ENCODE data around the gene ZNF385B.

Gene ZNF385B

DNA sequence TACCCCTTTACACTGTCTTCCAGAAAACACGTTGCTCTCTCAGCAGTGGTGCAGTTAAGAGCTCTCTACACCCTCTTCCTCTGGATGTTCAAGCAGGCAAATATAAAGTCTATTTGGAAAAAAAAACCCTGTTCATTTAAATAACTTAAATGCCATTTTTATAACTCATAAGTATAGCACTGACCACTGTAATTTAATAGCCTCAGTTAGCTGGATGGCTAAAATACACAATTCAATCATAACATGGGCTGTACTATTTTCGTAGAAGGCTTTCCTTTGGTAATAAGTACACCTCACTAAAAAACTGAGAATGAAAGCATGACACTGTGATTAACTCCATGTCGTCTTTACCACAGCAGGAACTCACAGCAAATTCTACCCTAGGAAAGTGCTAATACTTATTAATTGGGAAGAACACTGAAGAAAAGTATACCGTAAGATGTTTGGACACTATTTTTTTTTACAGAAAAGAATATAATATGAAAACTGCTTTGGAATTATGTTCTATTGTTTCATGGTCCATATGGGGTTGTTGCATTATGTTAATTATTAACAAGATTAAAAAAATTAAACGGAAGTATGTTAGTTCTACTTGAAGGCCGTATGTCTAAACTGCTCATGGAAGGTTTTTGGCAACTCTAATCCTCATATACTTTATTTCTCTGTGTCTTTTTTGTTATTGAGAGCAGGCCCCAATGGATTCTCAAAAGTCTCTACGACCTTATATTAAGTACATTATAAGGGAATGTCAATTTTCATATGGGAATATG is 269.1 kb downstream of the ZNF385B start:
- DNase-seq (ENCODE audit: low read depth in 1 of 2, low spot score in 1 of 2) = no peak

DNA sequence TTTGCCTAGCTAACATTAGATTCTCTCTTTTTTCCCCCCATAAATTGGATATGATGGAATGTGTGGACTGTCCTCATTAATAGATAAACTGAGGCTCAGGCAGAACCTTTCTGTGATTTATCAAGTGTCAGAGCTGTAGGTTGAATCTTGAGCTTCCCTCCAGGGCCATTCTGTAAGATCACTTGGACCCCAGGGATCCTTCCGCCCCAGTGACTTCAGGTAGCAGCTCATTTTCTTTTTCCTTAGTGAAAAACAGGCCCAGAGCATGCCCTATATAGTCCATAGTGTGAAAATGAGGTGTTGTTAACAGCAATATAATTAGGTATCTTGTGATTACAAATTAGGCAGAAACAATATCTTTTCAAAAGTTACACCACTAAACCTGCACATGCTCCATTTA is 269.7 kb downstream of the ZNF385B start:
- DNase-seq (ENCODE audit: low read depth in 1 of 2, low spot score in 1 of 2) = no peak

GRCh38 chr2:179588486-179589145 is 272.8 kb downstream of the ZNF385B start:
- no peak for DNase-seq (ENCODE audit: low read depth in 1 of 2, low spot score in 1 of 2)

DNA sequence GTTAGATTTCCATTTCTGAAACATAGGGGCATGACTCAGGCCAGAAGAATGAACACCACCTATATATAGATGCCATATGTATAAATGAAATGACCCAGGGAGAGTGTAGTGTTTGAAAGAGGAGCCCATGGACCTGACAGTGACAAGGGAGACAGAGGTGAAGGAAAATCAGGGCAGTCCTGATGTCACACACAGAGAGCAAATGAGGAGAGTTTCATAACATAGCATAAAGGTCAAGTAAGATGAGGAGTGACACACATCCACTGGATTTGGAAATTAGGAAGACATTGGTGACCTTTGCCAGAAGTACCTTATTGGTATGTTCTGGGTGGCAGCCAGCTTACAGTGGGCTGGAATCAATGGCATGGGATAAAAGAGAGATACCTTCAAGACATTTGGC is 276.7 kb downstream of the ZNF385B start:
- DNase-seq (ENCODE audit: low read depth in 1 of 2, low spot score in 1 of 2) = no peak

DNA sequence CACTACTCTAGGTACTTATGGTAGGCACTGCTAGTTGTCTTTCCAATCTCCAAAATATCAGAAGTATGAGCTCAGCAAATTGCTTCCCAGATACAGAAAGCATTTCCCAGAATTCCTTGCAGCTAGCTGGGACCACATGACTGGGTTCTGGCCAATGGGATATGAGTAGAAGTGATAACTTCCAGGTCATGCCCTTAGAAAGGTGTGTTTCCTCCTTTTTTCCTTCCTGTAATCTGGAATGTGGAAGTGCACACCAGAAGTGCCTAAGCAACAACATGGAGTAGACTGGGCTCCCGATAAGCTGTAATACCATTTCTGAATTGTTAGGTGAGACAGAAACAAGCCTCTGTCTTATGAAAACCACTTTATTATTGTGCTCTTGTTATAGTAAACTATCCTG is 279.8 kb downstream of the ZNF385B start:
- no peak for DNase-seq (ENCODE audit: low read depth in 1 of 2, low spot score in 1 of 2)

DNA sequence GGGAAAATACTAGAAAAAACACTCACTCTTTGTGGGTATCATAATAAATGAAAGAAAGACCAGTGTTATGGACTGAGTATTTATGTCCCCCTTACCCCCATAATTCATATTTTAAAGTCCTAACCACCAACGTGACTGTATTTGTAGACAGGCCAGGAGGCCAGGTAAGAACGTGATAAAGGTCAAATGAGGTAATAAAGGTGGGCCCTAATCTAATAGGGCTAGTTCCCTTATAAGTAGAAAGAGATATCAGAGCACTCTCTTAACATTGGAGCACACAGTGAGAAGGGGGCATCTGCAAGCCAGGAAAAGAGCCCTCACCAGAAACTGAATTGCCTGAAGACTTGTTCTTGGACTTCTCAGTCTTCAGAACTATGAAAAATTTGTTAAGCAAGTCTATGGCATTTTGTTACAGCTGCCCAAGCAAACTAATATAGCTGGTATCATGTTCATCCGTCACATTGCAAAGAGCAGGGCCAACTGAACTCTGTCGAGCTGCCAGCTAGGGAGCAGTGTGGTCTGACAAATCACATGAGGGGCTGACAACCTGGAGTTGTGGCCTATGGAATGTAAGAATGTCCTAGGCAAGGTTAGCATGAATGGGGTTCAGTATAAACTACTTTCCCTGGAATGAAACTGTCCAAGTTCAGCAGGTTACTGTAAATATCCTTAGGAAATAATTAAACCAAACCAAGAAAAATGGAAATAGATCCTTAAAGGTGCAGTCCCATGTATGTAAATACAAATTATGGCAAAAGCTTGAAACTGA is 280.9 kb downstream of the ZNF385B start:
- no peak for DNase-seq (ENCODE audit: low read depth in 1 of 2, low spot score in 1 of 2)

DNA sequence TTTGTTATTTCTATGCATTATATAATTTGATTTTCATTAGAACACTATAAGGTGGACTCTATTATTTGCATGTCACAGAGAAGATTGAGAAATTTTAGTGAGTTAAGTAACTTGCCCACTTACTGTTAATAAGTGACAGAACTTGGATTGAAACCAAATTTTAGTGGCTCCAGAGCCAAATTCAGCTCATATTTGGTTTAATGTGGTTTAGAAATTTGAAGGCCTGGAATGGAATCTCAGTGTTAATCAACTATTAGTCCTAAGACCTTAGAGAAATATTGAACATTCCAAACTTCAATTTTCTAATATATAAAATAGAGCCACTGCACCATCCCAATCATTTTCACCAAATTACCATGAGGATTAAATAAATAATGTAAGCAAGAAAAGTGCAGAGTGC is 281.6 kb downstream of the ZNF385B start:
- no peak for DNase-seq (ENCODE audit: low read depth in 1 of 2, low spot score in 1 of 2)

GRCh38 chr2:179578171-179578916 is 283.1 kb downstream of the ZNF385B start:
- no peak for DNase-seq (ENCODE audit: low read depth in 1 of 2, low spot score in 1 of 2)

GRCh38 chr2:179574061-179574519 is 287.3 kb downstream of the ZNF385B start:
- DNase-seq (ENCODE audit: low read depth in 1 of 2, low spot score in 1 of 2) = no peak

GRCh38 chr2:179572544-179572943 is 288.9 kb downstream of the ZNF385B start:
- no peak for DNase-seq (ENCODE audit: low read depth in 1 of 2, low spot score in 1 of 2)

- DNase-seq (ENCODE audit: low read depth in 1 of 2, low spot score in 1 of 2) = no peak
Measured at GRCh38 chr2:179571721-179572120, 289.7 kb downstream of the ZNF385B start.

- DNase-seq (ENCODE audit: low read depth in 1 of 2, low spot score in 1 of 2) = no peak
Measured at GRCh38 chr2:179571252-179571651, 290.2 kb downstream of the ZNF385B start.

DNA sequence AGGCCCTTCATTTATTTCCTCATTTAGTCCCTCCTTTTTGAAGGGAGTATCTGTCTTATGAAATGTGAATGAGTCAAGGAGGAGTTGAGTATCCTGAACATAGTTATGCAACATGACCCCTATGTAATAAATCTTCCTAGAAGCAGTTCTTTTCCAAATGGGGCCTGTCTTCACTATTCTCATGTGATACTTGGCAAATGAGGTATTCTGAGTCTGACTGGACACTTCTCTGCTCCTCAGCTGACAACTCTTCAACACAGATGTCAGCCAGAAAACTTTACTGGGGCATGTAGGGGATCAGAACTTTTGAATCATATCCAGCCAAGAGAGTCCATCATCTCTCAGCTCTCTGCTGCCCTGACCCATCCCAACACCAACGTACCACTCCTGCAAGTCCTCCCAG is 291.6 kb downstream of the ZNF385B start:
- no peak for DNase-seq (ENCODE audit: low read depth in 1 of 2, low spot score in 1 of 2)

DNA sequence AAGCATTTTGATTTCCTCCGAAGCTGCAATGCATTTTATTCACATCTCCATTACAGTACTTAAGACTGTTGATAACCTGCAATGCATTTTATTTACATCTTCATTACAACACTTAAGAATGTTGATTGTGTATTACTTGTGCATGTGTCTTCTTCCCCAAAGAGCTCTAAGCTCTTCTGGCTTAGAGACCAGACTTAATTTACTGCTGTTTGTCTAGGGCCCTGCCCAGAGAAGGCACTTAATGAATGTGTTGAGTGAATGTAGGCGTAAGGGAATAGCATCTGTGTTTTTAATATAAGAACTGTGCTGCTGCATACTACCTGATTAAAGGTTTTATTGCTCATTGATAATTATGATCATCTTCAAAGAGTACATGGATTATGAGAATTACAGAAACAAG is 295.6 kb downstream of the ZNF385B start:
- no peak for DNase-seq (ENCODE audit: low read depth in 1 of 2, low spot score in 1 of 2)

DNA sequence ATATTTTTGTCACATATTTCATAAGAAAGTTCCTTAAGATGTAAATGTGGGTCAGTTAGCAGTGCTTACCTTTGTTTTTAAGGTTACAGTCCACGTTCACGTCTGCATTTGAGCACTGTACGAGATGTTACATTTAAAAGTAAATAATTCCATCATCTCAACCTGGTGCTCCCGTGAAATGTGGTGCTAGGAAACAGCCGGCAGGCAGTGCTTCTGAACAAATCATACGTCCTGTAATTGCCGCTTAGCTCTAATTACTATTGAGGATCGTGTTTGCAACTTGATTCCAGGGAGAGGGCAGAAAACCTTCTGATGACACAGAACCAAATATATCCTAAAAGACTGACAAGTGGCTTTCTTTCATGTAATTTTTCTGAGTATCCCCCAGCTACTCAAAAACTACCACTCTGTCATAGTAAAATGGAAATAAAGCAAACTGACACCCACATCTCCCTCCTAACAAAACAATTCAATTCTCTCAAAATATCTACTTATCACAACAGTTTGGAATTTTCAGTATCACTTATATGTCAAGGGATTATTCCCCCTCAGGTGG is 299.0 kb downstream of the ZNF385B start:
- no peak for DNase-seq (ENCODE audit: low read depth in 1 of 2, low spot score in 1 of 2)

DNA sequence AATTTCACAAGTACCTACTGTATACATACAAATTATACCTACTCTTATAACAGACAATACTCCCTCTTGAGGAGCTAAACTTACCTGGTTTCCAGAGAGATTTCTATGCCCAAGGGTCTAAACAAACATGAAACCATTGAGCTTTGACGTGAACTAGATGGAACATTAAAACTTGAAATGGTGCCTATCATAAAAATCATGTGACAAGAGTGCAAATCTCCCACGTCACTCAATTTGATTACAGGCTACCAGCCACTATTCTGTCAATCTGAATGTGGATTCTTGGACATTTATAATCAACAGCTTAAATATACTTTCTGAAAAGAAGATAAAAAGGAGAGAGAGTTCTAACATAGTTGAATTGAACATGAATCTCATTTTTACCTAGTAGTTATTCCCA is 299.7 kb downstream of the ZNF385B start:
- no peak for DNase-seq (ENCODE audit: low read depth in 1 of 2, low spot score in 1 of 2)

- no peak for DNase-seq (ENCODE audit: low read depth in 1 of 2, low spot score in 1 of 2)
Measured at GRCh38 chr2:179560257-179560735, 301.1 kb downstream of the ZNF385B start.

DNA sequence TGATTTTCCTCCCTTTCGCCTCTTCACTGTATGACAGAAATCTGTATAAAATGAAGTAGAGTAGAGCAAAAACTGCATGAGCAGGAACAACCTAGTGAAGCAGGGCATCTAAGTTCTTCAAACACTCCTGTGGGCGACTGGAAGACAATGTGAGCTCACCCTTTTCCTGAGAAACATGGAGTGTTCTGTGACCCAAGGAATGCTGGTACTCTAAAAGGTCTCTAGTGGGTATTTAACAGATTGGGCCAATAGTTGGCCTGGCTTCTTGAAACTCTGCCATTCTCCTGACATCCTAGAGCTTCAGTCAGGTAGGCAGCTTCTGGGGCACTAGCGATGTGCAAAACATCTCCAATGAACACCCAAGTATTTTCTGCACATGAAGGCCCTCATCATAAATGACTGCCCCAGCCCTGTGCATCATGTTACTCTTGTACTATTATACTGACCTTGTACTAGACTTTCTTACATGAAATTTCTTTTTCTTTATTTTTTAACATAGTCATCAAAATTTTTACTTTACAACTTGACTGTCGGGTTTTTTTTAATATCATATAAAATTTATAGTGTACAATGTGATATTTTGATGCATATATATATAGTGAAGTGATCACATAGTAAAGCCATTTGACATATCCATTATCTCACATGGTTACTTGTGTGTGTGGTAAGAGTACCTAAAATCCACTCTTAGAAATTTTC is 302.2 kb downstream of the ZNF385B start:
- DNase-seq (ENCODE audit: low read depth in 1 of 2, low spot score in 1 of 2) = no peak

- no peak for DNase-seq (ENCODE audit: low read depth in 1 of 2, low spot score in 1 of 2)
Measured at GRCh38 chr2:179558010-179558934, 303.1 kb downstream of the ZNF385B start.
